Activated T-helper 2 cell treated with anti-CD3 and anti-CD28 coated beads, Interferon-gamma antibody, Interleukin-2, Interleukin-4, amounts not matched to agents 10 μg/mL and 5 μg/mL and 100 μg/mL, durations not matched to agents 14 hours and 24 hours and 36 hours (primary cell): ENCODE data around the gene DEPDC5. TPM values are rescaled to one million over a fixed set of nuclear protein-coding genes. Genes with fewer than 3 reads are reported as not detected.

Experiments
- DNase-seq: peaks from one replicate; pipeline ENCODE4 v3.0.0; 2021; ENCODE audit warnings: low spot score
- H3K27ac Mint-ChIP-seq: one replicate; pipeline ENCODE4 v1.8.0; 2021; ENCODE audit warnings: mixed read lengths
- H3K27me3 Mint-ChIP-seq: one replicate; pipeline ENCODE4 v1.8.0; 2021; ENCODE audit warnings: low read depth, mixed read lengths
- H3K36me3 Mint-ChIP-seq: one replicate; pipeline ENCODE4 v1.8.0; 2021; ENCODE audit warnings: low read depth, mixed read lengths
- H3K4me1 Mint-ChIP-seq: one replicate; pipeline ENCODE4 v1.8.0; 2021; ENCODE audit warnings: low read depth, mixed read lengths
- H3K4me3 Mint-ChIP-seq: one replicate; pipeline ENCODE4 v1.8.0; 2021; ENCODE audit warnings: low read depth, mild to moderate bottlenecking, moderate library complexity, mixed read lengths
- H3K9me3 Mint-ChIP-seq: one replicate; pipeline ENCODE4 v1.8.0; 2021; ENCODE audit warnings: mixed read lengths
- intact Hi-C: fragments of 100-400 bp; cut with micrococcal nuclease; formaldehyde crosslinking; loops from one replicate; pipeline ENCODE4 v1.15.1; 2023
- total RNA-seq: library from RNA; stranded (reverse); gene quantifications from 2 replicates; pipeline ENCODE4 v1.2.3, GENCODE V29; 2022

Gene DEPDC5
- total RNA-seq, 1 donor from 2014 or later = 33.2 TPM

DNA sequence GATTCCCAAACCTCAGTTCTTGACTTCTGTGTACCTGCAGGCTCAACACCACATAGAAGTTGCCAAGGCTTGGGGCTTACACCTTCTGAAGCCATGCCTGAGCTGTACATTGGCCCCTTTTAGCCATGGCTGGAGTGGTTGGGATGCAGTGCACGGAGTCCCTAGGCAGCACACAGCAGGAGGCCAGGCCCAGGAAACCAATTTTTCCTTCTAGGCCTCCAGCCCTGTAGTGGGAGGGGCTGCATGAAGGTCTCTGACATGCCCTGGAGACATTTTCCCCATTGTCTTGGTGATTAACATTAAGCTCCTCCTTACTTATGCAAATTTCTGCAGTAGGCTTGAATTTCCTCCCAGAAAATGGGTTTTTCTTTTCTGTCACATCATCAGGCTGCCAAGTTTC, 94.6 kb downstream of the DEPDC5 start:
- Mint-ChIP-seq H3K4me3 (no peak overlapping the region), H3K4me1 (peaks cover 5% of the 10 kb centered on the region), H3K9me3 (no peaks in the 10 kb centered on the region), H3K27me3 (no peaks in the 10 kb centered on the region), H3K27ac (no peak overlapping the region), H3K36me3 (peaks cover 54% of the 10 kb centered on the region)
- intact Hi-C loops = no loop called here
- no peak for DNase-seq

DNA sequence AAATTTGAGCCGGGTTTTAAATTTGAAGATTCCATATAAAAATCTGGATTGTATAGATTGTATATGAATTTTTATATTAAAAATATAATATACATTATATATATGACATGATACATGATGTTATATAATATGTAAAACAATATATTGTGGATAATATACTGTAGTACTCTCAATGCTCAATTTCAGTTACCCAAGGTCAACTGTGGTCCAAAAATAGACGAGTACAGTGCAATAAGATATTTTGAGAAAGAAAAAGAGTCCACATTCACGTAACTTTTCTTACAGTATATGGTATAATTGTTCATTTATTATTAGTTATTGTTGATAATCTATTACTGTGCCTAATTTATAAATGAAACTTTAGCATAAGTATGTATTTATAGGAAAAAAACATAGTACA, 96.3 kb downstream of the DEPDC5 start:
- Mint-ChIP-seq H3K36me3 (peaks cover 43% of the 10 kb centered on the region), H3K4me3 (no peak overlapping the region), H3K4me1 (peaks cover 5% of the 10 kb centered on the region), H3K27ac (no peak overlapping the region), H3K9me3 (no peaks in the 10 kb centered on the region), H3K27me3 (no peaks in the 10 kb centered on the region)
- DNase-seq = no peak
- intact Hi-C loops = no loop called here

DNA sequence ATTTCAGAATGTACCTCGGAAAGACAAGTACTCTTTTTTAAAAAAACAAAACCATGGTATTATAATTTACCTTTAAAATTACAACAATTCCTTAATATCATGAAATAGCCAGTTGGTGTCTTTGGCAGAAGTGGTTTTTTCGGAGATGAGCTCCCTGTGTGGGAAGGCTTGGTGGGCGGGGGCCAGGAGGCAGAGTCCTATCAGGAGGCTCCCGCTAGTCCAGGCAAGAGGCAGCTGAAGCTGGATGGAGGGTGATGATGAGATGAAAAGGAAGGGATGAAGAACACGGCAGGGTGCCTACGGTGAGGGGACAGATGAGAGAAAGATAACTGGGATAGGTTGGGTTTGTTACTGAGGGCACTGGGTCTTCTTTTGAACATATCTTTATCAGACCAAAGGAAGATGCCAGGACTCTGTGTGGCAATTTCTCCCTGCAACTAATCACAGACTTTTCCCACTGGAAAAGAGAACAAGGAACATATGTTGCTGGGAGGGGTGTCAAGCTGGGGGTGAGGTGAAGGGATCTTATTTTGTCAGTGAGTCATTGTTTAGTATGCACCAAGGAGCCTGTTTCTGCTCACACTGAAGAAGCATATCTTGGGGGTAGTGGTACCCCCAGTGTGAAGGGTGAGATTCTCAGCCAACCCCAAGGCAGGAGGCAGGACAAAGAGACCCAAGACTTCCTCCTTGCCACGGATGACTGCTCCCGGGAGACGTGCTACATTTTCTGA, 99.0 kb downstream of the DEPDC5 start:
- peaks cover 20% of the 10 kb centered on the region for H3K36me3 Mint-ChIP-seq
- no peak for DNase-seq

GRCh38 chr22:31853736-31854495, 100.1 kb downstream of the DEPDC5 start:
- peaks cover 12% of the 10 kb centered on the region for H3K36me3 Mint-ChIP-seq
- no peak overlapping the region for H3K27ac Mint-ChIP-seq
- no peaks in the 10 kb centered on the region for H3K27me3 Mint-ChIP-seq
- no peaks in the 10 kb centered on the region for H3K4me1 Mint-ChIP-seq
- intact Hi-C loops = no loop called here
- no peak overlapping the region for H3K4me3 Mint-ChIP-seq
- no peak for DNase-seq
- no peaks in the 10 kb centered on the region for H3K9me3 Mint-ChIP-seq

More for the DNA sequence above, 99.0 kb downstream of the DEPDC5 start:
- Mint-ChIP-seq H3K4me1 (no peaks in the 10 kb centered on the region), H3K27ac (no peak overlapping the region), H3K4me3 (no peak overlapping the region), H3K9me3 (no peaks in the 10 kb centered on the region), H3K27me3 (no peaks in the 10 kb centered on the region)
- intact Hi-C loops = no loop called here

- Mint-ChIP-seq H3K27ac (no peak overlapping the region), H3K4me3 (no peak overlapping the region), H3K4me1 (peaks cover 5% of the 10 kb centered on the region), H3K27me3 (no peaks in the 10 kb centered on the region), H3K9me3 (no peaks in the 10 kb centered on the region), H3K36me3 (peaks cover 12% of the 10 kb centered on the region)
- intact Hi-C loops = no loop called here
- DNase-seq = no peak
Observed at GRCh38 chr22:31857247-31857646, 103.4 kb downstream of the DEPDC5 start.

DNA sequence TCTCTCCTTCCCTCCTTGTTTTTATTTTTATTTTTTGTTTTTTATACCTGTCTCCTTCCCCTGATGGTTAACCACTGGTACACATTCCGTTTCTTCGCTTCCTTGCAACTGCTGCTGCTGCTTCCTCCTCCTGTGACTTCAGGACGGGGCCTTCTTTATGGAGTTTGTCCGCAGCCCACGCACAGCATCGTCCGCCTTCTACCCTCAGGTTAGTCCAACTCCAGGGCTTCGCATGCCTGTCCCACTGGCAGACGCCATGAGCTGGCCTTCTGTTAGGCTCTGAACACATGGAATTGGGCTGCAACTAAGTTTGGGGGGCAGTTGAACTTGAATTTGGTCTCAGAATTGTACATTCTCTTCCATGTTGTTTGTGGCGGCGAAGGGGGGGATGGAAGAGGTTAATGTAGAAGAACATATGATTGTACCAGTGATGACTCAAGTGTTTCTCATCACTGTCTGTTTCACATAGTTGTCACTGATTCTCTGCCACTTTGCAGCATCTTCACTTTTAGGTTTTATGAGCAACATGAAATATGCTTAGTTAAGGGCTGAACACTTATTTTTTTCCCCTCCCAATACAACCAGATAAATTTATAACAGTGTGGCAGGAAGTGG, 107.5 kb downstream of the DEPDC5 start:
- intact Hi-C loops = no loop called here
- Mint-ChIP-seq H3K4me1 (peaks cover 5% of the 10 kb centered on the region), H3K9me3 (no peaks in the 10 kb centered on the region), H3K27me3 (no peaks in the 10 kb centered on the region), H3K36me3 (peaks cover 12% of the 10 kb centered on the region), H3K27ac (no peak overlapping the region), H3K4me3 (no peak overlapping the region)
- no peak for DNase-seq

- H3K27ac Mint-ChIP-seq = no peak overlapping the region
- DNase-seq = no peak
- intact Hi-C loops = no loop called here
- peaks cover 14% of the 10 kb centered on the region for H3K36me3 Mint-ChIP-seq
- no peak overlapping the region for H3K4me3 Mint-ChIP-seq
- H3K4me1 Mint-ChIP-seq = peaks cover 4% of the 10 kb centered on the region
- H3K27me3 Mint-ChIP-seq = no peaks in the 10 kb centered on the region
- no peaks in the 10 kb centered on the region for H3K9me3 Mint-ChIP-seq
Observed at GRCh38 chr22:31866918-31867317, 113.1 kb downstream of the DEPDC5 start.

DNA sequence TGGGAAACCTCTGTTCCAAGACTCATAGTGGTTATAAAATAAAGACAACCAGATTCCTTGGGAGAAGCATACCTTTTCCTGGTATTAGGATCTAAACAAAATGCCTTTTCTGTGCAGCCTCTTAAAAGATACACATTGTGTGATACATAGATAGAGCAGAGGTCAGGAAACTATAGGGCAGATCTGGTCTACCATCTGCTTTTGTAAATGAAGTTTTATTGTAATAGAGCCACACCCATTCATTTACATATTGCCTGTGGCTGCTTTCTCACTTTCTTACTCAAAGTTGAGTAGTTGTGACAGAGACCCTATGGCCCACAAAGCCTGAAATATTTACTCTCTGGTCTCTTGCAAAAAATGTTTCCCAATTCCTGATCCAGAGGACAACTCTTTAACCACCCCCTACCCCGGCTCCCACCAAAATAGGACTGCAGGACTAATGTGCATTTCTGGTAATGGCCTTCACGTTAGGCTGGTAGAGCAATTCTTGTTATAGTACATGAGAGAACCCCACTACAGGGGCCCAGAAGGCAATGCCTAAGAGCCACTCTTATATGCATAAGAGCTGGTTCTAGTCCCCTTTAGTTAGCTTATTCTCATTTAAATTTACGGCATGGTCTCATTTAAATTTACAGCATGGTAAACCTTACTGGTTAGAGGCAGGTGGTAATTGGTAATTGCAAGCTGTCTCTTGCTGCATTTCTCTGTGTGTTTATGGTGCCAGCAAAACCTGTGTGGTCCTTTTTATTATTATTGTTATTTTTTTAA, 113.8 kb downstream of the DEPDC5 start:
- Mint-ChIP-seq H3K36me3 (peaks cover 17% of the 10 kb centered on the region), H3K4me3 (no peak overlapping the region), H3K4me1 (peaks cover 4% of the 10 kb centered on the region), H3K27me3 (no peaks in the 10 kb centered on the region), H3K9me3 (no peaks in the 10 kb centered on the region), H3K27ac (no peak overlapping the region)
- intact Hi-C loops = no loop called here
- no peak for DNase-seq

GRCh38 chr22:31869739-31870138, 115.9 kb downstream of the DEPDC5 start:
- Mint-ChIP-seq H3K4me3 (no peak overlapping the region), H3K9me3 (no peaks in the 10 kb centered on the region), H3K4me1 (peaks cover 4% of the 10 kb centered on the region), H3K36me3 (peaks cover 30% of the 10 kb centered on the region), H3K27me3 (no peaks in the 10 kb centered on the region), H3K27ac (peak overlapping the region; percentile 30)
- DNase-seq = no peak
- intact Hi-C loops = no loop called here

DNA sequence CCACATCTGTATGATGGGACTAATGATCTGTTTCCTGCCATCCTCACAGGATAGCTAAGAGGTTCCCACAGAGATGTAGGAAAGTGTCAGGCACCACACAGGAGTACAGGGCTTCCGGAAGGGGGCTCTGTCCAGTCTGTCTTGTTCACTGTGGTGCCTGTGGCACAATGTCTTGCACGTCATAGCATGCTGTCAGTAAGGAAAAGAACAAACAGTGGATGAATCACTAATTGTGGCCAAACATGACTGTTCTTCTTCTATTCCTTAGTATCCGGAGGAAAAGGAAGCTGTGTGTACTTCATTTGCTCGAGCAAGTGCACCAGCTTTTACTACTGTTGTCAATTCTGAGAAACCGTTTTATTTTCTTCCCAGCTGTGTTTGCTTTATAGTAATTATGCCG, 117.1 kb downstream of the DEPDC5 start:
- intact Hi-C loops = no loop called here
- no peak for DNase-seq
- no peaks in the 10 kb centered on the region for H3K27me3 Mint-ChIP-seq

DNA sequence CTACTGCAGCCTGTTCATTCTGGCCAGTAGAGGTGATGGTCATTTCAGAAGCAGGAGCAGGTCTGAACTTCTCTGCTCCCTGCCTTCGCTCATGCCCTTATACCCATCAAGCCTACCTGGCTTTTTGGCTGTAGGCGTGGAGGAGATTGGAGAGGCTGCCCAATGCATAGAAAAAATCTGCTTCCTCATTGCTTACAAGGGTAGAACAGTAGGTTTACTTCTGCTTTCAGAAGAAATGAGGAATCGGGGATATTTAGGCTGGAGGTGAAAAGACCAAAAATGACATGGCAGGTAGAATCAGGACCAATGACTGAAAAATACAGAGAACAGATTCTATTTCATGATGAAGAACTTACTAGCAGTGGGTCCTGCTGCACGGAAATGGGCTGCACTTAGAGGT, 117.7 kb downstream of the DEPDC5 start:
- no peaks in the 10 kb centered on the region for H3K27me3 Mint-ChIP-seq
- intact Hi-C loops = no loop called here
- H3K4me3 Mint-ChIP-seq = no peak overlapping the region
- peaks cover 4% of the 10 kb centered on the region for H3K4me1 Mint-ChIP-seq
- no peak for DNase-seq
- H3K9me3 Mint-ChIP-seq = no peaks in the 10 kb centered on the region
- H3K36me3 Mint-ChIP-seq = peaks cover 35% of the 10 kb centered on the region
- H3K27ac Mint-ChIP-seq = no peak overlapping the region

More for the DNA sequence above, 117.1 kb downstream of the DEPDC5 start:
- H3K4me3 Mint-ChIP-seq = no peak overlapping the region
- no peaks in the 10 kb centered on the region for H3K9me3 Mint-ChIP-seq
- H3K4me1 Mint-ChIP-seq = peaks cover 4% of the 10 kb centered on the region
- H3K27ac Mint-ChIP-seq = no peak overlapping the region
- peaks cover 35% of the 10 kb centered on the region for H3K36me3 Mint-ChIP-seq

DNA sequence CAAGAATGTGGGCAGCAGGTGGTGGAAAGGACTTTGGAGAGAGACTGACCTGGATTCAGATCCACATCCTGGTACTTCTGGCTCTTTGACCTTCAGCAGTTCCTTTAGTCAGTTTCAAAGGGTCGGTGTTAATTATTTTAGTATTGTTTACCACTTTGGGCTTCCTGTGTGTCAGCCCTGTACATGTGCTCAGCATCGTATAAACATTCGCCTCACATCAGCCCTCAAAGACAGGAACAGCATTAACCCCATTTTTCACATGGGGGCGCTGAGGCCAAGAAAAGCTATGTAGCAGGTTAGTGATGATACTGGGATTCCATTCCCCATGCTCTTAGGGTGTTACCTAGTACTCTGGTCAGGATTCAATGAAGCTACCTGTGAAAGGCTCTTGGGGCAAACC, 118.4 kb downstream of the DEPDC5 start:
- Mint-ChIP-seq H3K36me3 (peaks cover 28% of the 10 kb centered on the region), H3K4me1 (peaks cover 2% of the 10 kb centered on the region), H3K9me3 (no peaks in the 10 kb centered on the region), H3K27me3 (no peaks in the 10 kb centered on the region), H3K27ac (no peak overlapping the region), H3K4me3 (no peak overlapping the region)
- DNase-seq = no peak
- intact Hi-C loops = no loop called here
